H9 (cell line): Measurements from ENCODE around the gene SDK1. TPM values are rescaled to one million over a fixed set of nuclear protein-coding genes. Genes with fewer than 3 reads are reported as not detected.

ENCODE experiments used
- DNase-seq: peaks from one replicate; pipeline ENCODE4 v3.0.0-alpha.2; 2017
- H2AFZ ChIP-seq: one replicate; pipeline ENCODE4 v1.6.1; 2013; ENCODE audit warnings: mild to moderate bottlenecking, low read length, control low read depth, moderate library complexity
- H2AK5ac ChIP-seq: 2 replicates; pipeline ENCODE4 v1.6.1; 2013; ENCODE audit warnings: low read length, control low read depth, mixed read lengths; ENCODE audit not compliant: insufficient read length
- H2BK120ac ChIP-seq: one replicate; pipeline ENCODE4 v1.6.1; 2013; ENCODE audit warnings: low read depth, mild to moderate bottlenecking, low read length, control low read depth, inconsistent platforms; ENCODE audit not compliant: poor library complexity, severe bottlenecking
- H2BK12ac ChIP-seq: 2 replicates; pipeline ENCODE4 v1.6.1; 2013; ENCODE audit warnings: low read length, control low read depth, mixed read lengths, low read depth; ENCODE audit not compliant: insufficient read length
- H2BK15ac ChIP-seq: 2 replicates; pipeline ENCODE4 v1.6.1; 2013; ENCODE audit warnings: low read depth, low read length, control low read depth
- H2BK20ac ChIP-seq: one replicate; pipeline ENCODE4 v1.6.1; 2013; ENCODE audit warnings: low read depth, mild to moderate bottlenecking, low read length, control low read depth, inconsistent platforms; ENCODE audit not compliant: poor library complexity, severe bottlenecking
- H2BK5ac ChIP-seq: 2 replicates; pipeline ENCODE4 v1.6.1; 2013; ENCODE audit warnings: low read length, control low read depth, mixed read lengths; ENCODE audit not compliant: insufficient read length
- H3K14ac ChIP-seq: 2 replicates; pipeline ENCODE4 v1.6.1; 2013; ENCODE audit warnings: low read length, control low read depth; ENCODE audit not compliant: insufficient read depth
- H3K18ac ChIP-seq: 2 replicates; pipeline ENCODE4 v1.6.1; 2013; ENCODE audit warnings: low read depth, mild to moderate bottlenecking, mixed read lengths, low read length, control low read depth; ENCODE audit not compliant: insufficient read length
- H3K23ac ChIP-seq: 2 replicates; pipeline ENCODE4 v1.6.1; 2013; ENCODE audit warnings: low read length, control low read depth, mixed read lengths, low read depth; ENCODE audit not compliant: insufficient read length
- H3K23me2 ChIP-seq: 2 replicates; pipeline ENCODE4 v1.6.1; 2013; ENCODE audit warnings: low read depth, mild to moderate bottlenecking, mixed read lengths, low read length, control low read depth; ENCODE audit not compliant: insufficient read length, poor library complexity, severe bottlenecking
- H3K27ac ChIP-seq: 2 replicates; pipeline ENCODE4 v1.5.1; 2013; ENCODE audit warnings: low read length, control low read depth, mixed read lengths, low read depth; ENCODE audit not compliant: insufficient read length
- H3K27me3 ChIP-seq: 2 replicates; pipeline ENCODE4 v1.6.1; 2013; ENCODE audit warnings: low read length, control low read depth, inconsistent platforms; ENCODE audit not compliant: insufficient read depth
- H3K4ac ChIP-seq: 2 replicates; pipeline ENCODE4 v1.6.1; 2013; ENCODE audit warnings: low read depth, mild to moderate bottlenecking, control low read depth, inconsistent platforms, low read length, moderate library complexity
- H3K4me1 ChIP-seq: 2 replicates; pipeline ENCODE4 v1.6.1; 2013; ENCODE audit warnings: low read length, control low read depth, inconsistent platforms; ENCODE audit not compliant: insufficient read depth
- H3K4me2 ChIP-seq: 2 replicates; pipeline ENCODE4 v1.6.1; 2013; ENCODE audit warnings: low read length, control low read depth, mixed read lengths; ENCODE audit not compliant: insufficient read length, insufficient read depth
- H3K56ac ChIP-seq: 2 replicates; pipeline ENCODE4 v1.6.1; 2013; ENCODE audit warnings: low read depth, mild to moderate bottlenecking, mixed read lengths, low read length, control low read depth; ENCODE audit not compliant: insufficient read length
- H3K79me1 ChIP-seq: 2 replicates; pipeline ENCODE4 v1.6.1; 2013; ENCODE audit warnings: low read depth, mild to moderate bottlenecking, moderate library complexity, low read length, control low read depth, inconsistent platforms; ENCODE audit not compliant: insufficient read depth, poor library complexity, severe bottlenecking
- H3K79me2 ChIP-seq: 2 replicates; pipeline ENCODE4 v1.6.1; 2013; ENCODE audit warnings: low read length, control low read depth, inconsistent platforms; ENCODE audit not compliant: insufficient read depth
- H3K9ac ChIP-seq: 2 replicates; pipeline ENCODE4 v1.6.1; 2013; ENCODE audit warnings: low read length, control low read depth, mixed read lengths; ENCODE audit not compliant: insufficient read length; ENCODE audit errors: extremely low read depth
- H3K9me3 ChIP-seq: one replicate; pipeline ENCODE4 v1.6.1; 2013; ENCODE audit warnings: low read depth, low read length, inconsistent platforms; ENCODE audit not compliant: control insufficient read depth
- H3T11ph ChIP-seq: one replicate; pipeline ENCODE4 v1.6.1; 2013; ENCODE audit warnings: mild to moderate bottlenecking, low read length, control low read depth, inconsistent platforms
- H4K20me1 ChIP-seq: one replicate; pipeline ENCODE4 v1.6.1; 2013; ENCODE audit not compliant: control insufficient read depth, insufficient read length, insufficient read depth
- H4K5ac ChIP-seq: 2 replicates; pipeline ENCODE4 v1.6.1; 2013; ENCODE audit warnings: low read depth, mild to moderate bottlenecking, mixed read lengths, low read length, control low read depth; ENCODE audit not compliant: insufficient read length
- H4K8ac ChIP-seq: replicated peaks from 2 replicates; pipeline ENCODE4 v1.6.1; 2013; ENCODE audit warnings: low read length, control low read depth, mixed read lengths, low read depth; ENCODE audit not compliant: insufficient read length
- H4K91ac ChIP-seq: 2 replicates; pipeline ENCODE4 v1.6.1; 2013; ENCODE audit warnings: low read depth, mild to moderate bottlenecking, moderate library complexity, mixed read lengths, low read length, control low read depth; ENCODE audit not compliant: insufficient read length
- H3K27ac Mint-ChIP-seq, 3 experiments: 2 replicates in 2 of 3; 3 replicates in 1 of 3; pipeline ENCODE4 v1.8.0; 2020 to 2021; ENCODE audit warnings: mixed read lengths in 3 of 3, mild to moderate bottlenecking in 1 of 3, moderate library complexity in 1 of 3
- H3K27me3 Mint-ChIP-seq: 2 replicates; pipeline ENCODE4 v1.8.0; 2021; ENCODE audit warnings: low read depth, mild to moderate bottlenecking, moderate library complexity, mixed read lengths
- H3K36me3 Mint-ChIP-seq, 3 experiments: 2 replicates in 2 of 3; 3 replicates in 1 of 3; pipeline ENCODE4 v1.8.0; 2020 to 2021; ENCODE audit warnings: low read depth in 3 of 3, mixed read lengths in 3 of 3; ENCODE audit not compliant: insufficient read depth in 1 of 3
- H3K4me1 Mint-ChIP-seq, 2 experiments: 2 replicates each; pipeline ENCODE4 v1.8.0; 2020; ENCODE audit warnings: mixed read lengths in 2 of 2
- H3K4me3 Mint-ChIP-seq, 2 experiments: 2 replicates in 1 of 2; 3 replicates in 1 of 2; pipeline ENCODE4 v1.8.0; 2020 to 2021; ENCODE audit warnings: mild to moderate bottlenecking in 2 of 2, mixed read lengths in 2 of 2, moderate library complexity in 1 of 2
- H3K9me3 Mint-ChIP-seq, 2 experiments: 2 replicates in 1 of 2; 3 replicates in 1 of 2; pipeline ENCODE4 v1.8.0; 2020; ENCODE audit warnings: mild to moderate bottlenecking in 2 of 2, mixed read lengths in 2 of 2, moderate library complexity in 1 of 2
- WGBS: extraction: QIAGEN DNeasy Blood & Tissue Kit; methylation state at CpG from one replicate; pipeline ENCODE4 v1.1.7; 2013; ENCODE audit warnings: missing lambda C conversion rate, low lambda C conversion rate, mixed read lengths; ENCODE audit not compliant: insufficient read length; ENCODE audit errors: extremely low coverage; 5-methylcytosine and 5-hydroxymethylcytosine counted together
- total RNA-seq: library from RNA; stranded (reverse); gene quantifications from 2 replicates; pipeline ENCODE4 v1.2.1, GENCODE V29; 2021
- TF ChIP-seq, protein P1 (sequence below): fragments of 200-600 bp; sonication (generic); conservative IDR thresholded peaks from 3 replicates; pipeline ENCODE4 v1.8.0; 2021; ENCODE audit warnings: antibody characterized with exemption, mild to moderate bottlenecking

The SDK1 gene
- total RNA-seq, 1 experiment from 2014 or later: 8.7 TPM

DNA sequence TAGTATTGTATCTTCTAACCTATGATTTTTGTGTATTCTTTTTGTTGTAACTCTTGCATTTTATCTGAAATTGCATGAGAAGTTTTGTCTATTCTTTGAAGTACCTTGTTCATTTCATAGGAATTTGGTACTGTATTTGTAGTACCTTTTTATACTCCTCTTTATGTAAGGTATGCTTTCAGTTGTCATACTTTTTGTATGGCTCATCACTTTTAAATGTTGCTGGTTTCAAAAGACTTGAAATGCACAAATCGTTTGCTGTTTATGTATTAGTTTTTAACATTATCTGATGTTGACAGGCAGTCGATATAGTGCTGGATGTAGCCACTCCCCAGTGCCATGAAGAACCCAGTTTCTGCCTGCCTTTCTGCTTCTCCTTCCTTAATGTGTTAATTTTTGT is 158.1 kb downstream of the SDK1 start:
- no peak overlapping the region for H3K23ac ChIP-seq
- no peak overlapping the region for H4K5ac ChIP-seq
- Mint-ChIP-seq H3K9me3 (no peaks in the 10 kb centered on the region; a peak in 1 of 5 replicates), H3K4me3 (no peak overlapping the region), H3K27me3 (no peaks in the 10 kb centered on the region; the same call in 1 of the 2 replicates), H3K36me3 (no peaks in the 10 kb centered on the region; a peak in 1 of 7 replicates), H3K4me1 (0 out of 4 replicates have a peak, but pooled peaks cover 0 to 2% of the 10 kb centered on the region in 2 experiments), H3K27ac (no peak overlapping the region)
- H3K9ac ChIP-seq: no peak overlapping the region
- H3K9me3 ChIP-seq: no peaks in the 10 kb centered on the region
- TF ChIP-seq, protein P1, sequence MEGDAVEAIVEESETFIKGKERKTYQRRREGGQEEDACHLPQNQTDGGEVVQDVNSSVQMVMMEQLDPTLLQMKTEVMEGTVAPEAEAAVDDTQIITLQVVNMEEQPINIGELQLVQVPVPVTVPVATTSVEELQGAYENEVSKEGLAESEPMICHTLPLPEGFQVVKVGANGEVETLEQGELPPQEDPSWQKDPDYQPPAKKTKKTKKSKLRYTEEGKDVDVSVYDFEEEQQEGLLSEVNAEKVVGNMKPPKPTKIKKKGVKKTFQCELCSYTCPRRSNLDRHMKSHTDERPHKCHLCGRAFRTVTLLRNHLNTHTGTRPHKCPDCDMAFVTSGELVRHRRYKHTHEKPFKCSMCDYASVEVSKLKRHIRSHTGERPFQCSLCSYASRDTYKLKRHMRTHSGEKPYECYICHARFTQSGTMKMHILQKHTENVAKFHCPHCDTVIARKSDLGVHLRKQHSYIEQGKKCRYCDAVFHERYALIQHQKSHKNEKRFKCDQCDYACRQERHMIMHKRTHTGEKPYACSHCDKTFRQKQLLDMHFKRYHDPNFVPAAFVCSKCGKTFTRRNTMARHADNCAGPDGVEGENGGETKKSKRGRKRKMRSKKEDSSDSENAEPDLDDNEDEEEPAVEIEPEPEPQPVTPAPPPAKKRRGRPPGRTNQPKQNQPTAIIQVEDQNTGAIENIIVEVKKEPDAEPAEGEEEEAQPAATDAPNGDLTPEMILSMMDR: no peak
- H3K4ac ChIP-seq: no peak overlapping the region
- no peak overlapping the region for H2BK20ac ChIP-seq
- H3K27me3 ChIP-seq: no peaks in the 10 kb centered on the region
- no peaks in the 10 kb centered on the region for H3K79me2 ChIP-seq
- H4K8ac ChIP-seq: no peak overlapping the region
- H3K23me2 ChIP-seq: no peaks in the 10 kb centered on the region
- no peak overlapping the region for H3T11ph ChIP-seq
- H3K79me1 ChIP-seq: no peaks in the 10 kb centered on the region
- no peak overlapping the region for H2BK12ac ChIP-seq
- H3K18ac ChIP-seq: no peak overlapping the region
- H4K91ac ChIP-seq: no peak overlapping the region
- H2AK5ac ChIP-seq: no peak overlapping the region
- no peaks in the 10 kb centered on the region for H3K4me1 ChIP-seq
- H2BK15ac ChIP-seq: no peak overlapping the region
- WGBS: no CpG with 5 or more reads among the region's 2 CpGs
- H3K56ac ChIP-seq: no peak overlapping the region
- DNase-seq: no peak
- H4K20me1 ChIP-seq: no peaks in the 10 kb centered on the region
- H2BK5ac ChIP-seq: no peak overlapping the region
- H2BK120ac ChIP-seq: no peak overlapping the region
- H3K27ac ChIP-seq: no peak overlapping the region
- H2AFZ ChIP-seq: no peak overlapping the region
- no peak overlapping the region for H3K4me2 ChIP-seq
- H3K14ac ChIP-seq: no peak overlapping the region
